Breast epithelium (tissue), 3 donors: ENCODE data around the gene TSC1.

ENCODE experiments used
- CTCF ChIP-seq, 3 donors: fragments of 450-650 bp; IDR thresholded peaks; one replicate each; pipeline ENCODE4 v1.5.1; 2016 to 2017; ENCODE audit warnings: antibody characterized with exemption in 3 of 3, mild to moderate bottlenecking in 3 of 3, moderate library complexity in 3 of 3
- POLR2A ChIP-seq: fragments of 450-650 bp; IDR thresholded peaks from one replicate; pipeline ENCODE4 v1.6.1; 2016; ENCODE audit warnings: antibody characterized with exemption, mild to moderate bottlenecking, moderate library complexity
- POLR2AphosphoS5 ChIP-seq, 3 donors: sonication (generic); formaldehyde crosslinking; IDR thresholded peaks; one replicate each; pipeline ENCODE4 v1.6.1; 2017; ENCODE audit warnings: antibody characterized with exemption in 3 of 3

- no peak for TF ChIP-seq CTCF (IDR thresholded peaks at IDR 0.05)
- TF ChIP-seq POLR2A: no peak
- TF ChIP-seq POLR2AphosphoS5 (IDR thresholded peaks at IDR 0.05): no peak
These were observed 88.5 kb downstream of the TSC1 start for GRCh38 chr9:132855904-132856303.
